ENCODE results near the gene PAIP2. TPM values are rescaled to one million over a fixed set of nuclear protein-coding genes. Genes with fewer than 3 reads are reported as not detected.
"Not testable (repeated sequence)": the region's sequence is repeated elsewhere in the genome, so short reads cannot be mapped to it uniquely, and the experiment has no call there.

The PAIP2 gene
- total and polyA plus RNA-seq, 2 experiments from 2014 or later = 65.3 to 77.5 TPM

DNA sequence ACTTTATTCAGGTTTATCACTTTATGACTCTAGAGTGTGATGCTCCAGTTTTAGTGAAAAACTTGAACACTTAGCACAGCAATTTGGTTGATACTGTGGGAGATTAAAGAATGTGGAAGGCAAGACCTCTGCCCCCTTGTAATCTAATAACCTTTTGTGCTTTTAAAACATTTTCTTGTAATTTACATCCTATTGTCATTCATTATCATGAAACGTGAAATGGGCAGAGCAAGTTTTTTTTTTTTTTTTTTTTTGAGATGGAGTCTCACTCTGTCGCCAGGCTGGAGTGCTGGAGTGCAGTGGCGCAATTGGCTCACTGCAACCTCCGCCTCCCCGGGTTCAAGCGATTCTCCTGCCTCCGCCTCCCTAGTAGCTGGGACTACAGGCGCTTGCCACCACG is 1.8 kb downstream of the PAIP2 start:
- Histone ChIP-seq H3K9me3 (ENCODE audit: low read depth) (no peaks in the 10 kb centered on the region), H3K4me1 (ENCODE audit: insufficient read depth) (peaks cover 18% of the 10 kb centered on the region), H4K20me1 (ENCODE audit: insufficient read depth, poor library complexity, severe bottlenecking) (peaks cover 62% of the 10 kb centered on the region), H3K27ac (no peak overlapping the region), H3K9me2 (replicated peaks; ENCODE audit: insufficient read depth) (no peaks in the 10 kb centered on the region), H3K79me2 (peaks cover 62% of the 10 kb centered on the region), H3K27me3 (no peaks in the 10 kb centered on the region), H3K4me3 (peak overlapping the region; percentile 50), H3K36me3 (replicated peaks; ENCODE audit: insufficient read depth, low read depth) (no peaks in the 10 kb centered on the region), H3K4me2 (peak overlapping the region; percentile 90), H2AFZ (no peak overlapping the region)
- TF ChIP-seq EZH2phosphoT487 (IDR thresholded peaks at IDR 0.05; ENCODE audit: low read depth, severe bottlenecking, unreplicated experiment) = no peak
- no peak for TF ChIP-seq EZH2 (IDR thresholded peaks at IDR 0.05; ENCODE audit: borderline replicate concordance)
- TF ChIP-seq, protein P1, sequence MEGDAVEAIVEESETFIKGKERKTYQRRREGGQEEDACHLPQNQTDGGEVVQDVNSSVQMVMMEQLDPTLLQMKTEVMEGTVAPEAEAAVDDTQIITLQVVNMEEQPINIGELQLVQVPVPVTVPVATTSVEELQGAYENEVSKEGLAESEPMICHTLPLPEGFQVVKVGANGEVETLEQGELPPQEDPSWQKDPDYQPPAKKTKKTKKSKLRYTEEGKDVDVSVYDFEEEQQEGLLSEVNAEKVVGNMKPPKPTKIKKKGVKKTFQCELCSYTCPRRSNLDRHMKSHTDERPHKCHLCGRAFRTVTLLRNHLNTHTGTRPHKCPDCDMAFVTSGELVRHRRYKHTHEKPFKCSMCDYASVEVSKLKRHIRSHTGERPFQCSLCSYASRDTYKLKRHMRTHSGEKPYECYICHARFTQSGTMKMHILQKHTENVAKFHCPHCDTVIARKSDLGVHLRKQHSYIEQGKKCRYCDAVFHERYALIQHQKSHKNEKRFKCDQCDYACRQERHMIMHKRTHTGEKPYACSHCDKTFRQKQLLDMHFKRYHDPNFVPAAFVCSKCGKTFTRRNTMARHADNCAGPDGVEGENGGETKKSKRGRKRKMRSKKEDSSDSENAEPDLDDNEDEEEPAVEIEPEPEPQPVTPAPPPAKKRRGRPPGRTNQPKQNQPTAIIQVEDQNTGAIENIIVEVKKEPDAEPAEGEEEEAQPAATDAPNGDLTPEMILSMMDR (IDR thresholded peaks at IDR 0.05; ENCODE audit: poor library complexity) = no peak
- no peak for DNase-seq (ENCODE audit: low spot score)
- 90% methylated on average over 9 of the region's 9 CpGs for WGBS (ENCODE audit: low lambda C conversion rate, missing lambda C conversion rate)

DNA sequence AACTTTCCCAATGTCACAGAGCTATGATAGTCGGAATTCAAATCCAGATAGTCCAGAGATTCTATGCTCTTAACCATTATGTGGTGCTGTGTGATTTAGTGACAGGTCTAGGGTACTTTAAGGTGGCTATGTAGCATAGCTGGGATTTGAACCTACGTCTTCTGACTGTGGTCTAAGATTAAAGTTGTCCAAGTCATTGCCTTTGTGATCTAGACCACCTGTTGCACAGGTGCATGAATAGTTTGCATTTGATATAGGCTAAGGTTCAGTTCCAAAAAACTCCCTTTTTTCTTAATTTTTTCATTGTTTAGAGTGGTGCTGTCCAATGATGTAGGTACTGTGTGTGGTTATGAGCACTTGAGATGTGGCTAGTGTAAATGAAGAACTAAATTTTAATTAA is 2.5 kb downstream of the PAIP2 start:
- peaks cover 69% of the 10 kb centered on the region for H3K79me2 ChIP-seq
- no peak for DNase-seq (ENCODE audit: low spot score)
- H3K27ac ChIP-seq = no peak overlapping the region
- peak overlapping the region; percentile 90 for H3K4me2 ChIP-seq
- no peaks in the 10 kb centered on the region for H3K9me3 ChIP-seq (ENCODE audit: low read depth)
- H3K36me3 ChIP-seq (replicated peaks; ENCODE audit: insufficient read depth, low read depth) = no peaks in the 10 kb centered on the region
- no peaks in the 10 kb centered on the region for H3K27me3 ChIP-seq
- no peak overlapping the region for H2AFZ ChIP-seq
- H4K20me1 ChIP-seq (ENCODE audit: insufficient read depth, poor library complexity, severe bottlenecking) = peaks cover 69% of the 10 kb centered on the region
- TF ChIP-seq EZH2phosphoT487 (IDR thresholded peaks at IDR 0.05; ENCODE audit: low read depth, severe bottlenecking, unreplicated experiment) (no peak), EZH2 (IDR thresholded peaks at IDR 0.05; ENCODE audit: borderline replicate concordance) (no peak)
- TF ChIP-seq, protein P1 (IDR thresholded peaks at IDR 0.05; ENCODE audit: poor library complexity) = no peak
- H3K4me1 ChIP-seq (ENCODE audit: insufficient read depth) = peaks cover 18% of the 10 kb centered on the region
- WGBS (ENCODE audit: low lambda C conversion rate, missing lambda C conversion rate) = 90% methylated on average over 2 of the region's 2 CpGs
- H3K9me2 ChIP-seq (replicated peaks; ENCODE audit: insufficient read depth) = no peaks in the 10 kb centered on the region
- H3K4me3 ChIP-seq = no peak overlapping the region

DNA sequence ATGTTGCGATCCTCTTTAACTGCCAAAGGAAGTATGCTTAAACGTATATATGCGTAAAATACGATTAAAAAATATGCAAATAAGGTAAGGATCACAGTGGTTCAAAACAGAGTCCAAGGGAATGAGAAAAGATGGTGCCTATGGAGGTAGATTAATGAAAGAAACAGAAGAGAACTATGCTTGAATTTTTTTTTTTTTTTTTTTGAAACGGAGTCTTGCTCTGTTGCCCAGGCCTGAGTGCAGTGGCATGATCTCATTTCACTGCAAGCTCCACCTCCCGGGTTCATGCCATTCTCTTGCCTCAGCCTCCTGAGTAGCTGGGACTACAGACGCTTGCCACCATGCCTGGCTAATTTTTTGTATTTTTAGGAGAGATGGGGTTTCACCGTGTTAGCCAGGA is 3.8 kb downstream of the PAIP2 start:
- H3K4me3 ChIP-seq; H3K4me2 ChIP-seq; H2AFZ ChIP-seq; H3K9me3 ChIP-seq (ENCODE audit: low read depth); H3K9me2 ChIP-seq (replicated peaks; ENCODE audit: insufficient read depth); H3K36me3 ChIP-seq (replicated peaks; ENCODE audit: insufficient read depth, low read depth); DNase-seq (ENCODE audit: low spot score); H3K27ac ChIP-seq; H3K27me3 ChIP-seq: not testable (repeated sequence)
- H4K20me1 ChIP-seq (ENCODE audit: insufficient read depth, poor library complexity, severe bottlenecking) = peaks cover 81% of the 10 kb centered on the region
- H3K4me1 ChIP-seq (ENCODE audit: insufficient read depth) = peaks cover 18% of the 10 kb centered on the region
- whole genome bisulfite sequencing (ENCODE audit: low lambda C conversion rate, missing lambda C conversion rate) = 98% methylated on average over 8 of the region's 8 CpGs
- H3K79me2 ChIP-seq = peaks cover 81% of the 10 kb centered on the region

DNA sequence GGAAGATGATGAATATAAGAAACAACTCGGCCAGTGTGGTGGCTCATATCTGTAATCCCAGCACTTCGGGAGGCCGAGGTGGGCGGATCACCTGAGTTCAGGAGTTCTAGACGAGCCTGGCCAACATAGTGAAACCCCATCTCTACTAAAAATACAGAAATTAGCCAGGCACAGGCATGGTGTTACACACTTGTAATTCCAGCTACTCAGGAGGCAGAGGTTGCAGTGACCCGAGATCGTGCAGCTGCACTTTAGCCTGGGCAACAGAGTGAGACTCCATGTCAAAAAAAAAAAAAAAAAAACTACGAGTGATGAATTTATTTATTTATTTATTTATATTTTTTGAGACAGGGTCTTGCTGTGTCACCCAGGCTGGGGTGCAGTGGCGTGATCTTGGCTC is 6.2 kb downstream of the PAIP2 start:
- not testable (repeated sequence) for H3K36me3 ChIP-seq (replicated peaks; ENCODE audit: insufficient read depth, low read depth)

More for the DNA sequence above, 6.2 kb downstream of the PAIP2 start:
- not testable (repeated sequence) for H3K9me3 ChIP-seq (ENCODE audit: low read depth); H3K9me2 ChIP-seq (replicated peaks; ENCODE audit: insufficient read depth); H3K27me3 ChIP-seq; H3K4me3 ChIP-seq; H3K4me2 ChIP-seq; H3K27ac ChIP-seq; H2AFZ ChIP-seq; DNase-seq (ENCODE audit: low spot score)
- peaks cover 99% of the 10 kb centered on the region for H4K20me1 ChIP-seq (ENCODE audit: insufficient read depth, poor library complexity, severe bottlenecking)
- H3K79me2 ChIP-seq = peaks cover 100% of the 10 kb centered on the region
- 94% methylated on average over 9 of the region's 9 CpGs for WGBS (ENCODE audit: low lambda C conversion rate, missing lambda C conversion rate)
- peaks cover 13% of the 10 kb centered on the region for H3K4me1 ChIP-seq (ENCODE audit: insufficient read depth)
